ENCODE results near the gene KCNQ1.

GRCh38 chr11:2791139-2791520 is 346.3 kb downstream of the KCNQ1 start:
- TF ChIP-seq CTCF (conservative IDR thresholded peaks at IDR 0.05 in 1 of 2, IDR thresholded peaks at IDR 0.05 in 1 of 2; ENCODE audit: low read depth in 1 of 2, low read length in 2 of 2) (no peak), EZH2 (IDR thresholded peaks at IDR 0.05; ENCODE audit: low read length, missing control alignments) (no peak)

Measured in fibroblast of lung (primary cell).